H9 (cell line): ENCODE data around the gene IGFBP5. TPM values are rescaled to one million over a fixed set of nuclear protein-coding genes. Genes with fewer than 3 reads are reported as not detected.

Source experiments
- DNase-seq: peaks from one replicate; pipeline ENCODE4 v3.0.0-alpha.2; 2017
- H2AFZ ChIP-seq: one replicate; pipeline ENCODE4 v1.6.1; 2013; ENCODE audit warnings: mild to moderate bottlenecking, low read length, control low read depth, moderate library complexity
- H2AK5ac ChIP-seq: 2 replicates; pipeline ENCODE4 v1.6.1; 2013; ENCODE audit warnings: low read length, control low read depth, mixed read lengths; ENCODE audit not compliant: insufficient read length
- H2BK120ac ChIP-seq: one replicate; pipeline ENCODE4 v1.6.1; 2013; ENCODE audit warnings: low read depth, mild to moderate bottlenecking, low read length, control low read depth, inconsistent platforms; ENCODE audit not compliant: poor library complexity, severe bottlenecking
- H2BK12ac ChIP-seq: 2 replicates; pipeline ENCODE4 v1.6.1; 2013; ENCODE audit warnings: low read length, control low read depth, mixed read lengths, low read depth; ENCODE audit not compliant: insufficient read length
- H2BK15ac ChIP-seq: 2 replicates; pipeline ENCODE4 v1.6.1; 2013; ENCODE audit warnings: low read depth, low read length, control low read depth
- H2BK20ac ChIP-seq: one replicate; pipeline ENCODE4 v1.6.1; 2013; ENCODE audit warnings: low read depth, mild to moderate bottlenecking, low read length, control low read depth, inconsistent platforms; ENCODE audit not compliant: poor library complexity, severe bottlenecking
- H2BK5ac ChIP-seq: 2 replicates; pipeline ENCODE4 v1.6.1; 2013; ENCODE audit warnings: low read length, control low read depth, mixed read lengths; ENCODE audit not compliant: insufficient read length
- H3K14ac ChIP-seq: 2 replicates; pipeline ENCODE4 v1.6.1; 2013; ENCODE audit warnings: low read length, control low read depth; ENCODE audit not compliant: insufficient read depth
- H3K18ac ChIP-seq: 2 replicates; pipeline ENCODE4 v1.6.1; 2013; ENCODE audit warnings: low read depth, mild to moderate bottlenecking, mixed read lengths, low read length, control low read depth; ENCODE audit not compliant: insufficient read length
- H3K23ac ChIP-seq: 2 replicates; pipeline ENCODE4 v1.6.1; 2013; ENCODE audit warnings: low read length, control low read depth, mixed read lengths, low read depth; ENCODE audit not compliant: insufficient read length
- H3K23me2 ChIP-seq: 2 replicates; pipeline ENCODE4 v1.6.1; 2013; ENCODE audit warnings: low read depth, mild to moderate bottlenecking, mixed read lengths, low read length, control low read depth; ENCODE audit not compliant: insufficient read length, poor library complexity, severe bottlenecking
- H3K27ac ChIP-seq: 2 replicates; pipeline ENCODE4 v1.5.1; 2013; ENCODE audit warnings: low read length, control low read depth, mixed read lengths, low read depth; ENCODE audit not compliant: insufficient read length
- H3K27me3 ChIP-seq: 2 replicates; pipeline ENCODE4 v1.6.1; 2013; ENCODE audit warnings: low read length, control low read depth, inconsistent platforms; ENCODE audit not compliant: insufficient read depth
- H3K4ac ChIP-seq: 2 replicates; pipeline ENCODE4 v1.6.1; 2013; ENCODE audit warnings: low read depth, mild to moderate bottlenecking, control low read depth, inconsistent platforms, low read length, moderate library complexity
- H3K4me1 ChIP-seq: 2 replicates; pipeline ENCODE4 v1.6.1; 2013; ENCODE audit warnings: low read length, control low read depth, inconsistent platforms; ENCODE audit not compliant: insufficient read depth
- H3K4me2 ChIP-seq: 2 replicates; pipeline ENCODE4 v1.6.1; 2013; ENCODE audit warnings: low read length, control low read depth, mixed read lengths; ENCODE audit not compliant: insufficient read length, insufficient read depth
- H3K56ac ChIP-seq: 2 replicates; pipeline ENCODE4 v1.6.1; 2013; ENCODE audit warnings: low read depth, mild to moderate bottlenecking, mixed read lengths, low read length, control low read depth; ENCODE audit not compliant: insufficient read length
- H3K79me1 ChIP-seq: 2 replicates; pipeline ENCODE4 v1.6.1; 2013; ENCODE audit warnings: low read depth, mild to moderate bottlenecking, moderate library complexity, low read length, control low read depth, inconsistent platforms; ENCODE audit not compliant: insufficient read depth, poor library complexity, severe bottlenecking
- H3K79me2 ChIP-seq: 2 replicates; pipeline ENCODE4 v1.6.1; 2013; ENCODE audit warnings: low read length, control low read depth, inconsistent platforms; ENCODE audit not compliant: insufficient read depth
- H3K9ac ChIP-seq: 2 replicates; pipeline ENCODE4 v1.6.1; 2013; ENCODE audit warnings: low read length, control low read depth, mixed read lengths; ENCODE audit not compliant: insufficient read length; ENCODE audit errors: extremely low read depth
- H3K9me3 ChIP-seq: one replicate; pipeline ENCODE4 v1.6.1; 2013; ENCODE audit warnings: low read depth, low read length, inconsistent platforms; ENCODE audit not compliant: control insufficient read depth
- H3T11ph ChIP-seq: one replicate; pipeline ENCODE4 v1.6.1; 2013; ENCODE audit warnings: mild to moderate bottlenecking, low read length, control low read depth, inconsistent platforms
- H4K20me1 ChIP-seq: one replicate; pipeline ENCODE4 v1.6.1; 2013; ENCODE audit not compliant: control insufficient read depth, insufficient read length, insufficient read depth
- H4K5ac ChIP-seq: 2 replicates; pipeline ENCODE4 v1.6.1; 2013; ENCODE audit warnings: low read depth, mild to moderate bottlenecking, mixed read lengths, low read length, control low read depth; ENCODE audit not compliant: insufficient read length
- H4K8ac ChIP-seq: replicated peaks from 2 replicates; pipeline ENCODE4 v1.6.1; 2013; ENCODE audit warnings: low read length, control low read depth, mixed read lengths, low read depth; ENCODE audit not compliant: insufficient read length
- H4K91ac ChIP-seq: 2 replicates; pipeline ENCODE4 v1.6.1; 2013; ENCODE audit warnings: low read depth, mild to moderate bottlenecking, moderate library complexity, mixed read lengths, low read length, control low read depth; ENCODE audit not compliant: insufficient read length
- H3K27ac Mint-ChIP-seq, 3 experiments: 2 replicates in 2 of 3; 3 replicates in 1 of 3; pipeline ENCODE4 v1.8.0; 2020 to 2021; ENCODE audit warnings: mixed read lengths in 3 of 3, mild to moderate bottlenecking in 1 of 3, moderate library complexity in 1 of 3
- H3K27me3 Mint-ChIP-seq: 2 replicates; pipeline ENCODE4 v1.8.0; 2021; ENCODE audit warnings: low read depth, mild to moderate bottlenecking, moderate library complexity, mixed read lengths
- H3K36me3 Mint-ChIP-seq, 3 experiments: 2 replicates in 2 of 3; 3 replicates in 1 of 3; pipeline ENCODE4 v1.8.0; 2020 to 2021; ENCODE audit warnings: low read depth in 3 of 3, mixed read lengths in 3 of 3; ENCODE audit not compliant: insufficient read depth in 1 of 3
- H3K4me1 Mint-ChIP-seq, 2 experiments: 2 replicates each; pipeline ENCODE4 v1.8.0; 2020; ENCODE audit warnings: mixed read lengths in 2 of 2
- H3K4me3 Mint-ChIP-seq, 2 experiments: 2 replicates in 1 of 2; 3 replicates in 1 of 2; pipeline ENCODE4 v1.8.0; 2020 to 2021; ENCODE audit warnings: mild to moderate bottlenecking in 2 of 2, mixed read lengths in 2 of 2, moderate library complexity in 1 of 2
- H3K9me3 Mint-ChIP-seq, 2 experiments: 2 replicates in 1 of 2; 3 replicates in 1 of 2; pipeline ENCODE4 v1.8.0; 2020; ENCODE audit warnings: mild to moderate bottlenecking in 2 of 2, mixed read lengths in 2 of 2, moderate library complexity in 1 of 2
- WGBS: extraction: QIAGEN DNeasy Blood & Tissue Kit; methylation state at CpG from one replicate; pipeline ENCODE4 v1.1.7; 2013; ENCODE audit warnings: missing lambda C conversion rate, low lambda C conversion rate, mixed read lengths; ENCODE audit not compliant: insufficient read length; ENCODE audit errors: extremely low coverage; 5-methylcytosine and 5-hydroxymethylcytosine counted together
- total RNA-seq: library from RNA; stranded (reverse); gene quantifications from 2 replicates; pipeline ENCODE4 v1.2.1, GENCODE V29; 2021
- TF ChIP-seq, protein P1 (sequence below): fragments of 200-600 bp; sonication (generic); conservative IDR thresholded peaks from 3 replicates; pipeline ENCODE4 v1.8.0; 2021; ENCODE audit warnings: antibody characterized with exemption, mild to moderate bottlenecking

IGFBP5 gene
- total RNA-seq, 1 experiment from 2014 or later = 0.90 TPM

DNA sequence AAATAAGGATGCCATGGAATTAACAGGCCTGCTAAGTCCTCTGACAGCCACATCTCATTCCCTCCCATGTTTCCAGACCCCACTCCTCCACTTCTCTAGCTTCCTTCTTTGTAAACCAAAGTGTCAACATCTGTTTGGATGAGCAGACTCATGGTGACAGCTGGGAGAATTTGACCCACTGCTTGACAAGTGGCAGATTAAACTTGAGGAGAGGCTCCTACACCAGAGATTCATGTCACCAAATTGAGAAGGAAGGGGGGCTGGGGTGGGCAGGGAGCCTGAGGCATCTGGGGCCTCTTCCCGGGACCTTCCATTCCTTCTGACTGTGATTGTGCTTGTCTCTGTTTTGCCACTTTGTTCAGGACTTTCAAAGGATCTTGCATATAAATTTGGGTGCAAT, 41.0 kb upstream of the IGFBP5 start:
- Histone ChIP-seq H3K4ac (no peak overlapping the region), H2BK12ac (no peak overlapping the region), H3K79me2 (no peaks in the 10 kb centered on the region), H4K20me1 (peaks cover 6% of the 10 kb centered on the region), H3K14ac (no peak overlapping the region), H3K9me3 (no peaks in the 10 kb centered on the region), H3K4me2 (no peak overlapping the region), H3K27me3 (no peaks in the 10 kb centered on the region), H4K5ac (no peak overlapping the region), H2BK20ac (no peak overlapping the region), H4K8ac (no peak overlapping the region), H3K18ac (no peak overlapping the region), H4K91ac (no peak overlapping the region), H3K23ac (no peak overlapping the region), H3K23me2 (no peaks in the 10 kb centered on the region), H3K9ac (no peak overlapping the region), H3K79me1 (no peaks in the 10 kb centered on the region), H3T11ph (no peak overlapping the region), H2AK5ac (no peak overlapping the region), H2BK15ac (no peak overlapping the region), H3K4me1 (no peaks in the 10 kb centered on the region), H2BK5ac (no peak overlapping the region), H3K56ac (no peak overlapping the region), H2AFZ (no peak overlapping the region), H2BK120ac (no peak overlapping the region), H3K27ac (no peak overlapping the region)
- peaks cover 21 to 23% of the 10 kb centered on the region in 2 experiments for H3K4me1 Mint-ChIP-seq
- H3K9me3 Mint-ChIP-seq = no peaks in the 10 kb centered on the region
- H3K36me3 Mint-ChIP-seq = no peaks in the 10 kb centered on the region; a peak in 1 of 7 replicates
- H3K27ac Mint-ChIP-seq = no peak overlapping the region
- peaks cover 4% of the 10 kb centered on the region; the same call in 1 of the 2 replicates for H3K27me3 Mint-ChIP-seq
- DNase-seq = no peak
- no CpG with 5 or more reads among the region's 1 CpG for WGBS
- no peak overlapping the region for H3K4me3 Mint-ChIP-seq
- TF ChIP-seq, protein P1, sequence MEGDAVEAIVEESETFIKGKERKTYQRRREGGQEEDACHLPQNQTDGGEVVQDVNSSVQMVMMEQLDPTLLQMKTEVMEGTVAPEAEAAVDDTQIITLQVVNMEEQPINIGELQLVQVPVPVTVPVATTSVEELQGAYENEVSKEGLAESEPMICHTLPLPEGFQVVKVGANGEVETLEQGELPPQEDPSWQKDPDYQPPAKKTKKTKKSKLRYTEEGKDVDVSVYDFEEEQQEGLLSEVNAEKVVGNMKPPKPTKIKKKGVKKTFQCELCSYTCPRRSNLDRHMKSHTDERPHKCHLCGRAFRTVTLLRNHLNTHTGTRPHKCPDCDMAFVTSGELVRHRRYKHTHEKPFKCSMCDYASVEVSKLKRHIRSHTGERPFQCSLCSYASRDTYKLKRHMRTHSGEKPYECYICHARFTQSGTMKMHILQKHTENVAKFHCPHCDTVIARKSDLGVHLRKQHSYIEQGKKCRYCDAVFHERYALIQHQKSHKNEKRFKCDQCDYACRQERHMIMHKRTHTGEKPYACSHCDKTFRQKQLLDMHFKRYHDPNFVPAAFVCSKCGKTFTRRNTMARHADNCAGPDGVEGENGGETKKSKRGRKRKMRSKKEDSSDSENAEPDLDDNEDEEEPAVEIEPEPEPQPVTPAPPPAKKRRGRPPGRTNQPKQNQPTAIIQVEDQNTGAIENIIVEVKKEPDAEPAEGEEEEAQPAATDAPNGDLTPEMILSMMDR = no peak
